ENCODE results near the gene WDR55. TPM values are rescaled to one million over a fixed set of nuclear protein-coding genes. Genes with fewer than 3 reads are reported as not detected.

Gene WDR55
- total and polyA plus RNA-seq, 10 of the 15 experiments (the other 5 are each of a cell fraction or from before 2014, with no cell fraction given) = 3.4 to 27.8 (median 20.3) TPM

GRCh38 chr5:140634103-140634502, 30.6 kb upstream of the WDR55 start:
- TF ChIP-seq SREBF1 (IDR thresholded peaks at IDR 0.05; ENCODE audit: low read length) (no peak), NRF1 (conservative IDR thresholded peaks at IDR 0.05; ENCODE audit: low read depth, low read length) (no peak), E2F8 (IDR thresholded peaks at IDR 0.05; ENCODE audit: low read depth, partially characterized antibody) (no peak), CREM (IDR thresholded peaks at IDR 0.05; ENCODE audit: low read depth) (no peak), CREB1 (IDR thresholded peaks at IDR 0.05; ENCODE audit: low read depth) (no peak), RAD51 (IDR thresholded peaks at IDR 0.05) (no peak), SUPT20H (IDR thresholded peaks at IDR 0.05; ENCODE audit: borderline replicate concordance, control insufficient read depth, low read depth, low read length) (no peak), DPF2 (IDR thresholded peaks at IDR 0.05) (no peak), BHLHE40 (IDR thresholded peaks at IDR 0.05; ENCODE audit: borderline replicate concordance in 1 of 2, low read depth in 2 of 2, low read length in 1 of 2) (no peak), YY1 (IDR thresholded peaks at IDR 0.05; ENCODE audit: low read depth, low read length) (no peak), BCL3 (IDR thresholded peaks at IDR 0.05; ENCODE audit: borderline replicate concordance, insufficient read depth, low read depth, low read length, poor library complexity, severe bottlenecking) (no peak), CHD2 (IDR thresholded peaks at IDR 0.05; ENCODE audit: borderline replicate concordance, low read depth, low read length) (no peak), SMARCA5 (IDR thresholded peaks at IDR 0.05) (no peak), STAT1 (conservative IDR thresholded peaks at IDR 0.05) (no peak), JUND (IDR thresholded peaks at IDR 0.05; ENCODE audit: low read depth, low read length) (no peak)
- TF ChIP-seq, protein P1, sequence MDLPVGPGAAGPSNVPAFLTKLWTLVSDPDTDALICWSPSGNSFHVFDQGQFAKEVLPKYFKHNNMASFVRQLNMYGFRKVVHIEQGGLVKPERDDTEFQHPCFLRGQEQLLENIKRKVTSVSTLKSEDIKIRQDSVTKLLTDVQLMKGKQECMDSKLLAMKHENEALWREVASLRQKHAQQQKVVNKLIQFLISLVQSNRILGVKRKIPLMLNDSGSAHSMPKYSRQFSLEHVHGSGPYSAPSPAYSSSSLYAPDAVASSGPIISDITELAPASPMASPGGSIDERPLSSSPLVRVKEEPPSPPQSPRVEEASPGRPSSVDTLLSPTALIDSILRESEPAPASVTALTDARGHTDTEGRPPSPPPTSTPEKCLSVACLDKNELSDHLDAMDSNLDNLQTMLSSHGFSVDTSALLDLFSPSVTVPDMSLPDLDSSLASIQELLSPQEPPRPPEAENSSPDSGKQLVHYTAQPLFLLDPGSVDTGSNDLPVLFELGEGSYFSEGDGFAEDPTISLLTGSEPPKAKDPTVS (IDR thresholded peaks at IDR 0.05; ENCODE audit: low read depth, low read length) = no peak
- TF ChIP-seq, protein P2, sequence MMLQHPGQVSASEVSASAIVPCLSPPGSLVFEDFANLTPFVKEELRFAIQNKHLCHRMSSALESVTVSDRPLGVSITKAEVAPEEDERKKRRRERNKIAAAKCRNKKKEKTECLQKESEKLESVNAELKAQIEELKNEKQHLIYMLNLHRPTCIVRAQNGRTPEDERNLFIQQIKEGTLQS (IDR thresholded peaks at IDR 0.05; ENCODE audit: borderline replicate concordance, extremely low read depth, low read depth, low read length) = no peak
- FAIRE-seq (no peak), DNase-seq (ENCODE audit: low read depth, low spot score) (no peak), ATAC-seq (no peak)
- 91% methylated on average over 3 of the region's 3 CpGs for WGBS (ENCODE audit: insufficient coverage, insufficient replicate concordance, low lambda C conversion rate, missing lambda C conversion rate)
- Histone ChIP-seq H3K79me2 (ENCODE audit: control insufficient read depth, insufficient read depth, low read length) (no peaks in the 10 kb centered on the region), H3K9me3 (replicated peaks; ENCODE audit: control insufficient read depth, insufficient read depth, low read length) (no peaks in the 10 kb centered on the region), H3K36me3 (ENCODE audit: control insufficient read depth in 2 of 2, insufficient read depth in 2 of 2, low read length in 1 of 2) (no peaks in the 10 kb centered on the region), H4K20me1 (ENCODE audit: control insufficient read depth, insufficient read depth) (no peaks in the 10 kb centered on the region), H2AFZ (ENCODE audit: control insufficient read depth, low read depth, low read length) (no peak overlapping the region), H3K4me2 (ENCODE audit: control insufficient read depth, insufficient read depth) (no peak overlapping the region), H3K27me3 (replicated peaks in 1 of 2; ENCODE audit: control insufficient read depth in 2 of 2, insufficient read depth in 2 of 2, low read length in 1 of 2) (peaks cover 3 to 4% of the 10 kb centered on the region in 2 experiments; a peak in 2 of 4 replicates), H3K4me3 (no peak overlapping the region), H3K9ac (ENCODE audit: control insufficient read depth, insufficient read depth, low read length) (no peak overlapping the region), H3K4me1 (ENCODE audit: control insufficient read depth, insufficient read depth, low read length) (peaks cover 13% of the 10 kb centered on the region), H3K27ac (ENCODE audit: control insufficient read depth, insufficient read depth) (no peak overlapping the region)
- intact Hi-C loops (cut with micrococcal nuclease; ENCODE audit: unreplicated experiment) (loop anchor here (2.0 kb wide), 1 partner anchor 261 kb away; no protein-coding TSS in a partner anchor), in situ Hi-C loops (cut with MboI) (no loop called here)
- no TSS peak for BruUV-seq (replicated peaks)
- CTCF ChIA-PET = interaction anchor here (0.6 to 3.8 kb wide), 11 partner anchors 13 to 1664 kb away, joined by 3 to 44 read pairs (median 5); partner anchors contain the start of genes HARS1, HARS2, IK and NDUFA2
- RAD21 ChIA-PET (ENCODE audit: unreplicated experiment) = interaction anchor here (0.7 to 2.0 kb wide), 5 partner anchors 70 to 280 kb away, joined by 3 to 12 read pairs (median 3); no protein-coding TSS in a partner anchor
- POLR2A ChIA-PET = no interaction called here
- SMC1A ChIA-PET (ENCODE audit: uncharacterized antibody, unreplicated experiment) = interaction anchor here (0.6 to 2.9 kb wide), 8 partner anchors 65 to 261 kb away, joined by 3 to 13 read pairs (median 5); partner anchors contain the start of genes EIF4EBP3 and SRA1

Measured in GM12878 (cell line).